HG02763 (cell line): ENCODE data around the gene AKAP11.
A peak's percentile ranks its signal among the peaks of the same experiment; 100 is the strongest.
"Not testable (repeated sequence)": the region's sequence is repeated elsewhere in the genome, so short reads cannot be mapped to it uniquely, and the experiment has no call there.

ENCODE experiments used
- ATAC-seq: cut with Tn5 transposase; IDR thresholded peaks from one replicate; pipeline ENCODE4 v1.9.1; 2021; ENCODE audit warnings: mild to moderate bottlenecking, moderate library complexity; ENCODE audit not compliant: unreplicated experiment

The AKAP11 gene

GRCh38 chr13:42272115-42272803 lies at the start of gene AKAP11:
Gene AKAP11 (plus strand): TSS chr13:42272152. CDS start chr13:42286349, 14,197 bp downstream.
- peak; percentile 22 for ATAC-seq

- no peak for ATAC-seq
Observed at GRCh38 chr13:42223681-42224080, 48.3 kb upstream of the AKAP11 start.

- ATAC-seq = no peak
Observed at GRCh38 chr13:42225051-42225450, 46.9 kb upstream of the AKAP11 start.

DNA sequence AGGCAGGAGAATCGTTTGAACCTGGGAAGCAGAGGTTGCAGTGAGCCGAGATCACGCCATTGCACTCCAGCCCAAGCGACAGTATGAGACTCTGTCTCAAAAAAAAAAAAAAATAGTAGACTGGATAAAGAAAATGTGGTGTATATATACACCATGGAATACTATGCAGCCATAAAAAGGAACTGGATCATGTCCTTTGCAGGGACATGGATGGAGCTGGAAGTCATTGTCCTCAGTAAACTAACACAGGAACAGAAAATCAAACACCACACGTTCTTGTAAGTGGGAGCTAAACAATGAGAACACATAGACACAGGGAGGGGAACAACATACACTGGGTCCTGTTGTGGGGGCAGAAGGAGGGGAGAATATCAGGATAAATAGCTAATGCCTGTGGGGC lies 45.2 kb upstream of the AKAP11 start:
- not testable (repeated sequence) for ATAC-seq

DNA sequence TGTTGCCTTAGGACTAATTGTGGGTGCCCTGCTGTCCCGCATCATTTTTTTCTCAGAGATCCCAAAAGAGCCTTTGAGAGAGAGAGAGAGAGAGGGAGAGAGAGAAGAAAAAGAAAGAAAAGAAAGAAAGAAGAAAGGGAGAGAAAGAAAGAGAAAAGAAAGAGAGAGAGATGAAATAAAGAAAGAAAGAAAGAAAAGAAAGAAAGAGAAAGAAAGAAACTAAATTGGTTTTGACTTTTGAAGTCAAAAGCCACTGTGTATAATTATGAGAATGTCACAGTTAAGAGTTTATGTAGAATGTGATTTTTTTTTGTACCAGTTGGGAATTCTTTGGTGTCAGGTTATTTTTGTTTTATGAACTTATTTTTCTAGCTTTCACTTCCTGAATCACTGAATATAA lies 43.4 kb upstream of the AKAP11 start:
- ATAC-seq = no peak

DNA sequence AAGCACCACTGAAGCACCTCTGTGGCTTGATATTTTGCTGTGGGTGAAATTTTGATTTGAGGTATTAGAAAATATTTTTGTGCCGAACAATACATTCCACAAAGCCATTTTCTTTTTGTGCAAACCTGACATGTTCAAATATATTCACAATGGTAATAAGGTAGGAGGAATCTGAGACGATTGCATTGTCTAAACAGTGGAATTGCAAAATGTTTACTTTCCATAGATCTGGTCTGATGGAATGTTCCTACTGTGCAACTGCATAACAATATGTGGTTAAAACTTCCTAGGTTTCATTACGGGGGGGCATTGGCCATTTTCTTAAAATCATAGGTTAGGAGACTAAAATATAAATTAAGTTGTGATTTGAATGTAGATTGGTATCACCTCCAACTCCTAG lies 42.7 kb upstream of the AKAP11 start:
- ATAC-seq = no peak

DNA sequence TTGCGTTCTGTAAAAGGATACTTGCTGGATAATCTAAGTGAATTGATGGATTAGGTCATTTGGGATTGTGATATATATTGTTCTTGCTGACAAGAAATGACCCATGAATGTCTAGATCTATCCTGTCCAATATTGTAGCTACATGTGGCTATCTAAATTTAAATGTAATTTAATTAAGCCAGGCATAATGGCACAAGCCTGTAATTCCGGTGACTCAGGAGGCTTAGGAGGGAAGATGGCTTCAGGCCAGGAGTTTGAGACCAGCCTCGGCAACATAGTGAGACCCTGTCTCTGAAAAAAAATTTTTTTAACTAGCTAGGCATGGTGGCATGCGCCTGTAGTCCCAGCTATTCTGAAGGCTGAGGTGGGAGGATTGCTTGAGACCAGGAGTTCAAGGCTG lies 39.3 kb upstream of the AKAP11 start:
- no peak for ATAC-seq

DNA sequence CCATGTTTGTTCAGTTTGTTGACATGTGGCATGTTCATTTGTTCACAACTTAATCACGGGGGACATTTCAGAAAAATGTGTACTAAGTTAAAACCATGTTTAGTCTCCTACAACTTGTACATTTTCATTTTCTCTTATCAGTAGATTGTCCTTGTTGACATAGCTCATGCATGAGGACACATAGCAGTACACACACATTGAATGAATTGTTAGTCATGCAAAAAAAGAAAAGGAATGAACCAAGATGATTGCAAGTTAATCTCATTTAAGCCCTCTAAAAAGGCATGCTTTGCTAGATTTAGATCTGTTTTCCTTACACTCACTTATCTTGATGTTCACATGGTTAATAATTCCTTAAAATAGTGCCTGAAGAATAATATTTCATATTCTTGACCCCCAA lies 38.2 kb upstream of the AKAP11 start:
- ATAC-seq = no peak

DNA sequence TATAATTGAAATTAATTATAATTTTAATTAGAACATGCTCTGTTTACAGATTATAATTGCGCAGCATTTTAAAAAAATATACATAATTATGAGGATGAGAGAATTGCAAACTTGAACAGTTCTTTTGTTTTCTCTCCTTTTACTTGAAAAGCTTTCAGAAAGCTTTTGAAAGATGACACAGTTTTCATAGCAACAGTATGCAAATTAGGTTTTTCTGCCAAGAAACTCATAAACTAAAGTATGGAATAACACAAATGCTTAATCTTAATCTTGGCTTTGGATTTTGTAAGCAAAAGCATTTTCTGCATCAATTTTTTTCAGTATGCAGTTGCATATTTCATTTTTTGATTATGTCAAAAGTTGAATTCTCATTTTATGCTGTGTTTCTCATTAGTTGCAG lies 32.8 kb upstream of the AKAP11 start:
- no peak for ATAC-seq

DNA sequence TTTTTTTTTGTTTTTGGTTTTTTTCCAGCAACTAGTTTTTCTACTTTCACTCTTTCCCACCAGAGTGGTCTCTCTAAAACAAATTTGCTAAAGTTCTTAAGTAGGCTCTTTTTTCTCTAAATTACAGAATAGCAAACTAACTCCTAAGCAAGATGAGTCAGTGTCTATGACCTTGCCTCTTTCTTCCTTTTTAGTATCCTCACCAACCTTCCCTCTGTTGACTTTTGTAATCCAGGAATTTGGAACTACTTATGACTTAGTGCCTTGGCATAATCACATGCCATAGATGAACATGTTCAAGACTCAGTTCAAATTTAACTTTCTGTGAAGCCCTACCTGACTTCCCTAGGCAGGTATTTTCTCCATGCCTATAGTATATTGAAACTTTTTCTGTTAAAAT lies 32.3 kb upstream of the AKAP11 start:
- no peak for ATAC-seq

DNA sequence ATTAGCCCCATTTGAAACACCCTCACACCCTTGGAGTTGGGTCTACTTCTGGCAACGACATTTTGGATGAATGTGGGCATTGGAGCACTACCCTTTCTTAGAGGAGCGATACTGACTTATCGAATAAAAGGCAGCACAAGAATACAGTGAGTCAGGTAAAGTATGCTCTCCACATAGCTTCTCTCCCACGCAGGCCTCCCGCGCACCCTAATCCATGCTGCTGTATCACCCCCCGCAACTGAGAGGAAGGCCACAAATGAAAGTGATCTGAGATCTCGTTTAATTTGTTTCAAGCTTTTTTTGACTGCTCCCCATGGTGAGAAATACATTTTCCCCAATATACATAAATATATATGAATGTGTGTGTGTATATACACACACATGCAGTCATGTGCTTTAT lies 25.4 kb upstream of the AKAP11 start:
- ATAC-seq = no peak

DNA sequence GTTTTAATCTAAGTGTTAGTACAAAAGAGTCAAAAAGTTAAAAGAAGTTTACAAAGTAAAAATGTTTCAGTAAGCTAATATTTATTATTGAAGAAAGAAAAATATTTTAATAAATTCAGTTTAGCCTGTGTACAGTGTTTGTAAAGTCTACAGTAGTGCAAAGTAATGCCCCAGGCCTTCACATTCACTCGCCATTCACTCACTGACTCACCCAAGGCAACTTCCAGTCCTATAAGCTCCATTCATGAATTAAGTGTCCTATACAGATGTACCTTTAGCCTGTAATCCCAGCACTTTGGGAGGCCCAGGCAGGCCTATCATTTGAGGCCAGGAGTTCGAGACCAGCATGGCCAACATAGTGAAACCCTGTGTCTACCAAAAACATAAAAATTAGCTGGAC lies 24.1 kb upstream of the AKAP11 start:
- ATAC-seq = no peak

DNA sequence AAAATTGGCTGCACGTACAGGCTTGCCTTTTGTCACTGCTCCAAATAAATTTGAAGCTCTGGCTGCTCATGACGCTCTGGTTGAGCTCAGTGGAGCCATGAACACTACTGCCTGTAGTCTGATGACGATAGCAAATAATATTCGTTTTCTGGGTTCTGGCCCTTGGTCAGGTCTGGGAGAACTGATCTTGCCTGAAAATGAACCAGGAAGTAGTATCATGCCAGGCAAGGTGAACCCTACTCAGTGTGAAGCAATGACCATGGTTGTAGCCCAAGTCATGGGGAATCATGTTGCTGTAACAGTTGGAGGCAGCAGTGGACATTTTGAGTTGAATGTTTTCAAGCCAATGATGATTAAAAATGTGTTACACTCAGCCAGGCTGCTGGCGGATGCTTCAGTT lies 16.1 kb upstream of the AKAP11 start:
- ATAC-seq = no peak

DNA sequence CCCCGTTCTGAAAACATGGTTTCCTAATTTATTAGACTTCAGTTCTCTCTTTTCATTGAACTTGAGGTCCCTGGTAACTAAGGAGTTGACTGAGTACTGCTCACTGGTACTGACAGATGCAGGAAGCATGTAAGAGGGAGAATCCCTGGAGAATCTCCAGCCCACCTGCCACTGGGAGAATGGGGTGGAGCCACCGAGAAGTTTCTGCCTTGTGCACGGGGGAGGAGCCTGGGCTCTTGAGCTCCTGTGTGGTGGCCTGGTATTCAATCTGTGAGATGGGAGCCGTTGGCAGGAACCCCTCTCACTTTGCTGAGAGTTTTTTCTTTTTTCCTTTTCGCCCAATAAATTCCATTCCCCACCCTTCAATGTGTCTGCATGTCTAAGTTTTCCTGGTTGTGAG lies 13.2 kb upstream of the AKAP11 start:
- ATAC-seq = no peak

GRCh38 chr13:42259515-42259914 lies 12.4 kb upstream of the AKAP11 start:
- ATAC-seq = no peak

DNA sequence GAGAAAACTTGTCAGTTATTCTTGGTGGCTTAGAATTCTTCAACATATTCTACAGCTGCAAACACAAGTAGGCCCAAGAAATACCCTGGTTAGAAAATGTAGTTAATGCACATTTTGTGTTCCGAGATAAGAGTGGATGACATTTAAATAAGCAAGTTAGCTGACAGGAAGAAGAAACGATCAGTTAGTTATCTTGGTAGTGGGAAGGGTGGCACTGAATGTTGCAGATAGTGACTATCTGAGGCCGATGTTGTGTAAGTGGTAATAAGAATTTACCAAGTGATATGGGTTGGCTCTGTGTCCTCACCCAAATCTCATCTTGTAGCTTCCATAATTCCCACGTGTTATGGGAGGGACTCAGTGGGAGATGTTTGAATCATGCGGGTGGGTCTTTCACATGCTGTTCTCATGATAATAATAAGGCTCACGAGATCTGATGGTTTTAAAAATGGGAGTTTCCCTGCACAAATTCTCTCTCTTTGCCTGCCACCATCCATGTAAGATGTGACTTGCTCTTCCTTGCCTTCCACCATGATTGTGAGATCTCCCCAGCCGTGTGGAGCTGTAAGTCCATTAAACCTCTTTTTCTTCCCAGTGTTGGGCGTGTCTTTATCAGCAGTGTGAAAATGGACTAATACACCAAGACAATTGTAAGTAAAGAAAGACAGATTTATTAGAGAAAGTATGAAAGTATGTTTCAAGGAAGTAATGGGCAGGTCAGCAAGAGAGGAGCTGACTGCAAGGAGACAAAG lies 10.9 kb upstream of the AKAP11 start:
- ATAC-seq = no peak

DNA sequence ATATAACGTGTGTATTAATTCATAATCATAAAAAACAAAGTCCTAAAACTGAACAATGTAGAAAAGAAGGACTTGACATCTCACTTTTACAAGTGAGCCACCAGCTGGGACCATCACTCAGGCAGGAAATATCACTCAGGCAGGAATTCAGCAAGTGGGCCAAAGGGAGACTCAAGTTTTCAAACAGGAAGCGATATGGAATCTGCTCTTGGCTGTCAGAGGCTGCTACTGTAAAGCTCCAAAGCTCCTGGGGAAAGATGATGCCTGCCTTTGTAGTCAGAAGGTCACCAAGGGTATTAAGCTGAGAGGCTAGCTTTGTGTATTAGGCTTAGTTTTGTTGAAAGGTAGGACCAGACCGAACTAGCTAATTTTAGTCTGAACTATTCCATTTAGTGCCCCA lies 5.5 kb upstream of the AKAP11 start:
- ATAC-seq = no peak

GRCh38 chr13:42270160-42270856 lies 1.6 kb upstream of the AKAP11 start:
- no peak for ATAC-seq

DNA sequence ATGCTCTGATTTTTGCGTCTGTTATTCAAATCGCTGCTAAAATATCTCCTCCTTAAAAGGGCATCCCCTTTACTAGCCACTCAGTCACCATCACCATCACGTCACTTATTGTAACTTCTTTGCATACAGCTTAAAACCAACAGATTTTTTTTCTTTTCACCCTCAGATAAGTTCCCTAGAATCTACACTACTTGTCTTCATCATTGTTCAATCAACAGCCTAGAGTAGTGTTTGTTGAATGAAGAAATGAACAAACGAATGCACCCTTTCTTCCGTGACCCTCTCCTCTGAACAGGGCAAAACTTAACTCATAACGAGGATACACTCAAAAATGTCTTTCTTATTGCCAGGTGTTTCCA lies 1.1 kb upstream of the AKAP11 start:
- ATAC-seq = no peak

- ATAC-seq = peak; percentile 88
Observed at GRCh38 chr13:42271337-42272114, 426 bp upstream of the AKAP11 start.

GRCh38 chr13:42272804-42273175 lies 838 bp downstream of the AKAP11 start:
- no peak for ATAC-seq
